PC-9 (cell line): ENCODE measurements around the gene SETD1B. TPM values are rescaled to one million over a fixed set of nuclear protein-coding genes. Genes with fewer than 3 reads are reported as not detected.

Experiments used
- BruUV-seq: library from RNA; stranded (reverse); fragments of 400-500 nt; replicated peaks from 2 replicates; lab custom pipeline; 2021; lab: Mats Ljungman, UMichigan
- CTCF ChIA-PET: fragments of 300-600 bp; sonication (Branson Sonifier 250); formaldehyde crosslinking; loops from one replicate; lab custom pipeline; 2022; ENCODE audit warnings: antibody characterized with exemption; lab: Charles Lee
- POLR2A ChIA-PET: fragments of 300-600 bp; sonication (Branson Sonifier 250); formaldehyde crosslinking; loops from one replicate; lab custom pipeline; 2022; ENCODE audit warnings: antibody characterized with exemption; ENCODE audit not compliant: unreplicated experiment; lab: Charles Lee
- DNase-seq, 2 experiments: peaks; one replicate each; pipeline versions ENCODE4 v3.0.0 to v3.0.0-alpha.2; 2015 to 2022; ENCODE audit warnings: mixed read lengths in 1 of 2
- H2AFZ ChIP-seq: fragments of 200-600 bp; sonication (generic); 2 replicates; pipeline ENCODE4 v1.8.1; 2017; ENCODE audit warnings: antibody characterized with exemption
- H3F3A ChIP-seq: fragments of 200-600 bp; sonication (generic); 2 replicates; pipeline ENCODE4 v1.8.1; 2017; ENCODE audit warnings: antibody characterized with exemption, mild to moderate bottlenecking, low read depth; ENCODE audit not compliant: insufficient read depth
- H3K27ac ChIP-seq: fragments of 200-600 bp; sonication (generic); 2 replicates; pipeline ENCODE4 v1.6.1; 2016; ENCODE audit warnings: mixed run types
- H3K27me3 ChIP-seq: fragments of 200-600 bp; sonication (generic); 2 replicates; pipeline ENCODE4 v1.6.1; 2016; ENCODE audit warnings: low read depth, mixed run types; ENCODE audit not compliant: insufficient read depth
- H3K36me3 ChIP-seq: fragments of 200-600 bp; sonication (generic); 2 replicates; pipeline ENCODE4 v1.6.1; 2016; ENCODE audit warnings: low read depth, mixed run types
- H3K4me1 ChIP-seq: fragments of 200-600 bp; sonication (generic); replicated peaks from 2 replicates; pipeline ENCODE4 v1.6.1; 2016; ENCODE audit warnings: mixed run types; ENCODE audit not compliant: insufficient read depth
- H3K4me2 ChIP-seq: fragments of 200-600 bp; sonication (generic); 2 replicates; pipeline ENCODE4 v1.6.1; 2017; ENCODE audit warnings: mixed run types
- H3K4me3 ChIP-seq: fragments of 200-600 bp; sonication (generic); 2 replicates; pipeline ENCODE4 v1.6.1; 2016; ENCODE audit warnings: mixed run types
- H3K79me2 ChIP-seq: fragments of 200-600 bp; sonication (generic); 2 replicates; pipeline ENCODE4 v1.6.1; 2017; ENCODE audit warnings: low read depth, mixed run types
- H3K9me2 ChIP-seq: fragments of 200-600 bp; sonication (generic); 2 replicates; pipeline ENCODE4 v1.8.1; 2017; ENCODE audit warnings: mild to moderate bottlenecking; ENCODE audit not compliant: insufficient read depth
- H3K9me3 ChIP-seq: fragments of 200-600 bp; sonication (generic); 2 replicates; pipeline ENCODE4 v1.8.1; 2016; ENCODE audit warnings: low read depth; ENCODE audit not compliant: insufficient read depth
- H4K20me1 ChIP-seq: fragments of 200-600 bp; sonication (generic); 2 replicates; pipeline ENCODE4 v1.8.1; 2017; ENCODE audit not compliant: insufficient read depth
- EZH2 ChIP-seq: fragments of 200-600 bp; sonication (generic); IDR thresholded peaks from 2 replicates; pipeline ENCODE4 v1.8.0; 2017; ENCODE audit warnings: antibody characterized with exemption, low read depth
- intact Hi-C: fragments of 100-400 bp; cut with micrococcal nuclease; formaldehyde crosslinking; loops from one replicate; pipeline ENCODE4 v1.10.0; 2022; ENCODE audit not compliant: unreplicated experiment
- total RNA-seq: library from RNA; stranded (reverse); gene quantifications from 2 replicates; pipeline ENCODE4 v1.2.3, GENCODE V29; 2021
- TF ChIP-seq, protein P1 (sequence below): fragments of 200-600 bp; sonication (generic); conservative IDR thresholded peaks from 2 replicates; pipeline ENCODE4 v1.6.1; 2017; ENCODE audit warnings: mixed run types, antibody characterized with exemption, mild to moderate bottlenecking, moderate library complexity

The SETD1B gene
- total RNA-seq, 1 experiment from 2014 or later, result 22.6 TPM

DNA sequence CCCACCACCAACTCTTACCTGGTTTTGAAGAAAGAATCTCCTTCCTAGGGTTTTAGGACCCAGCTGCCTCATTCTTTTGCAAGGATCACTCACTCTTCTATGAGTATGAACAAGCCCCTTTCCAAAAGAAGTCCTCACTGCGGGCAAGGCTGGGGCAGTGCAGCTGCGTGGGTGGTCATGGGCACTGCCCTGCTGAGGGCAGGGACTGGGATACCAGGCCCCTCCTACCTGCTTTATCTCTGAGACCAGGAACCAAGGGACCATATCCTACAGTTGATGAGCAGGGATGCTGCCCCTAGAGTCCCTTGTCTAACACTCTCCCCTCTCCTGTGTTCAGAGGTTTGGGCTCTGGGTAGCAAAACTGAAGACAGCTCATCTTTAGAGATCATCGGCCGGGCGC is 34.3 kb downstream of the SETD1B start:
- no peak for TF ChIP-seq EZH2
- TF ChIP-seq, protein P1, sequence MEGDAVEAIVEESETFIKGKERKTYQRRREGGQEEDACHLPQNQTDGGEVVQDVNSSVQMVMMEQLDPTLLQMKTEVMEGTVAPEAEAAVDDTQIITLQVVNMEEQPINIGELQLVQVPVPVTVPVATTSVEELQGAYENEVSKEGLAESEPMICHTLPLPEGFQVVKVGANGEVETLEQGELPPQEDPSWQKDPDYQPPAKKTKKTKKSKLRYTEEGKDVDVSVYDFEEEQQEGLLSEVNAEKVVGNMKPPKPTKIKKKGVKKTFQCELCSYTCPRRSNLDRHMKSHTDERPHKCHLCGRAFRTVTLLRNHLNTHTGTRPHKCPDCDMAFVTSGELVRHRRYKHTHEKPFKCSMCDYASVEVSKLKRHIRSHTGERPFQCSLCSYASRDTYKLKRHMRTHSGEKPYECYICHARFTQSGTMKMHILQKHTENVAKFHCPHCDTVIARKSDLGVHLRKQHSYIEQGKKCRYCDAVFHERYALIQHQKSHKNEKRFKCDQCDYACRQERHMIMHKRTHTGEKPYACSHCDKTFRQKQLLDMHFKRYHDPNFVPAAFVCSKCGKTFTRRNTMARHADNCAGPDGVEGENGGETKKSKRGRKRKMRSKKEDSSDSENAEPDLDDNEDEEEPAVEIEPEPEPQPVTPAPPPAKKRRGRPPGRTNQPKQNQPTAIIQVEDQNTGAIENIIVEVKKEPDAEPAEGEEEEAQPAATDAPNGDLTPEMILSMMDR, result no peak
- BruUV-seq, result no TSS peak
- Histone ChIP-seq H4K20me1 (no peaks in the 10 kb centered on the region), H3K9me3 (no peaks in the 10 kb centered on the region), H3F3A (peaks cover 22% of the 10 kb centered on the region; the same call in 1 of the 2 replicates), H3K4me2 (no peak overlapping the region), H3K4me1 (no peaks in the 10 kb centered on the region; the same call in 1 of the 2 replicates), H3K27ac (no peak overlapping the region), H3K27me3 (no peaks in the 10 kb centered on the region), H3K9me2 (no peaks in the 10 kb centered on the region), H3K36me3 (no peaks in the 10 kb centered on the region), H3K4me3 (no peak overlapping the region), H2AFZ (no peak overlapping the region), H3K79me2 (no peaks in the 10 kb centered on the region)
- no peak for DNase-seq
- intact Hi-C loops, result no loop called here
- CTCF ChIA-PET, result interaction anchor here (1.0 kb wide), 1 partner anchor 23 kb away, joined by 3 read pairs; no protein-coding TSS in a partner anchor
- POLR2A ChIA-PET, result interaction anchor here (0.6 kb wide), 1 partner anchor 628 kb away, joined by 4 read pairs; no protein-coding TSS in a partner anchor

DNA sequence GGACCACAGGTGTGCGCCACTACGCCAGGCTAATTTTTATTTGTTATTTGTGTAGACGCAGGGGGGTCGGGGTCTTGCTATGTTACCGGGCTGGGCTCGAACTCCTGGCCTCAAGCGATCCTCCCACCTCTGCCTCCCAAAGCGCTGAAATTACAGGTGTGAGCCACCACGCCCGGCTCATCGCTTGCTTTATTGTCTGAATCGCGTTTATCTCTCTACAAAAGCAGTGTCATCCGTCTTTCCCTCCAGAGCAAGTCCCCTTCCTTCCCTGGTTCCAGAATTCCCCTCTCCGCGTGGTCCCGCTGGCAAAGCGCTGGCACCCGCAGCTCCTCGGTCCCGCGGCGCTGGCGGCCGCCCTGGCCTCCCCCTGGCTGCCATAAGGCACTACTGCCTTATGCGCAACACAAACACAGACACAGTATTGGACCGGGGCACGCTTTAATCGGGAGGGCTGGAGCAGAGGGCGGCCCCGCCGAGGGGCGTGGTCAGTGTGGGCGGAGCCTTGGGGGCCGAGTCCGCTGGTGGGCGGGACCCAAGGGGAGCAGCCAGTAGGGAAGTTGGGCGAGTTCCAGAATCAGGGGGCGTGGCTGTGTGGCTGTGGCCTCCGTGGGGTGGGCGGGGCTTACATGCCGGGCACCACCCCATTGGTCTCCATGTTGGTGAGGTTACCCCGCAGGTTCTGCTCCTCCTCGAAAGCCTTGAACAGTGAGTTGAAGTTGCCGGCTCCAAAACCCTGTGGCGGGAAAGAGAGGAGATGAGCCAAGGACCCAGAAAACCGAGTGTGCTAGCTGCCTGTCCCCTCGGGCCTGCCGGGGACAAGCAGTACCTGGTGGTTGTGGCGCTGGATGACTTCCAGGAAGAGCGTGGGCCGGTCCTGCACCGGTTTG is 35.5 kb downstream of the SETD1B start:
- no peaks in the 10 kb centered on the region; the same call in 1 of the 2 replicates for H3K4me1 ChIP-seq
- no peak for TF ChIP-seq EZH2
- TF ChIP-seq, protein P1, result no peak; the same call in 1 of the 2 replicates
- H3K9me3 ChIP-seq, result no peaks in the 10 kb centered on the region
- ChIA-PET CTCF (interaction anchor here (0.6 kb wide), 1 partner anchor 578 kb away, joined by 3 read pairs; no protein-coding TSS in a partner anchor), POLR2A (no interaction called here)
- no peaks in the 10 kb centered on the region for H3K9me2 ChIP-seq
- intact Hi-C loops, result loop anchor here (1.0 kb wide), 1 partner anchor 49 kb away; the partner anchor contains the start of gene PSMD9
- peak overlapping the region; percentile 78 for H2AFZ ChIP-seq
- peak overlapping the region; percentile 60 for H3K4me3 ChIP-seq
- H3K27ac ChIP-seq, result no peak overlapping the region
- H3K36me3 ChIP-seq, result no peaks in the 10 kb centered on the region
- H3K27me3 ChIP-seq, result no peaks in the 10 kb centered on the region
- peaks cover 16% of the 10 kb centered on the region; the same call in 1 of the 2 replicates for H3F3A ChIP-seq
- no peaks in the 10 kb centered on the region for H3K79me2 ChIP-seq
- no TSS peak for BruUV-seq
- DNase-seq, result peak; percentile 91 to 100
- H3K4me2 ChIP-seq, result peak overlapping the region; percentile 76
- H4K20me1 ChIP-seq, result no peaks in the 10 kb centered on the region

DNA sequence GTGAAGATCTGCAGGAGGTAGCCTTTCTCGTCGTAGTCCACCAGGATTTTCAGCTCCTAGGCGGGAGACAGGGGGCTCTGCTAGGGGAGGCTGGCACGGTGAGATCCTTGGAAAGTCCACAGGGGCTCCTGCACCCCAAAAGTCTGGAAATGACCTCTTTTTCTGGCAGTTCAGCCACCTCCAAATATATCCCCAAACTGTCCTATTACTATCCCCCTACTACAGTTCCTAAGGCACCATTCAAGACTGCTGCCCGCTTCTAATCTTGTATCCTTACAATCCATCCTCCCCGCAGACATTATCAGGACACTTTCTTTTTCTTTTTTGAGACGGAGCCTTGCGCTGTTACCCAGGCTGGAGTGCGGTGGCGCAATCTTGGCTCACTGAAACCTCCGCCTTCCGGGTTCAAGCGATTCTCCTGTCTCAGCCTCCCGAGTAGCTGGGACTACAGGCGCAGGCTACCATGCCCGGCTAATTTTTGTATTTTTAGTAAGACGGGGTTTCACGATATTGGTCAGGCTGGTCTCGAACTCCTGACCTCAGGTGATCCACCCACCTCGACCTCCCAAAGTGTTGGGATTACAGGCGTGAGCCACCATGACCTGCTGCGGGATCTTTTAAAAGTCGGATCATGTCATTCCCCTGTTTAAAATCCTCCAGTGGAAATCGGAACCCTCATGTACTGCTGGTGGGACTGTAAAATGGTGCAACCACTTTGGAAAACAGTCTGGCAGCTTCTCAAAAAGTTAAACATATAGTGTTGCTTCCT is 36.4 kb downstream of the SETD1B start:
- TF ChIP-seq EZH2, result no peak
- TF ChIP-seq, protein P1, result no peak
- BruUV-seq, result TSS peak; percentile 77
- Histone ChIP-seq H3K27me3 (no peaks in the 10 kb centered on the region), H3K9me3 (no peaks in the 10 kb centered on the region), H4K20me1 (no peaks in the 10 kb centered on the region), H3K36me3 (no peaks in the 10 kb centered on the region), H3F3A (peaks cover 16% of the 10 kb centered on the region; the same call in 1 of the 2 replicates), H3K4me2 (peak overlapping the region; percentile 76), H3K9me2 (no peaks in the 10 kb centered on the region), H3K4me1 (no peaks in the 10 kb centered on the region; the same call in 1 of the 2 replicates), H3K27ac (no peak overlapping the region), H3K79me2 (no peaks in the 10 kb centered on the region), H3K4me3 (peak overlapping the region; percentile 60), H2AFZ (peak overlapping the region; percentile 78)
- DNase-seq, result no peak
- intact Hi-C loops, result loop anchor here (1.0 kb wide), 1 partner anchor 48 kb away; the partner anchor contains the start of gene PSMD9
- POLR2A ChIA-PET, result no interaction called here
- CTCF ChIA-PET, result interaction anchor here (0.6 to 1.1 kb wide), 4 partner anchors 13 to 223 kb away, joined by 3 to 5 read pairs (median 4); no protein-coding TSS in a partner anchor
